Measurements from ENCODE around the gene CARD19. TPM values are rescaled to one million over a fixed set of nuclear protein-coding genes. Genes with fewer than 3 reads are reported as not detected.

CARD19 gene
- total RNA-seq, 1 experiment from 2014 or later = 63.4 TPM

DNA sequence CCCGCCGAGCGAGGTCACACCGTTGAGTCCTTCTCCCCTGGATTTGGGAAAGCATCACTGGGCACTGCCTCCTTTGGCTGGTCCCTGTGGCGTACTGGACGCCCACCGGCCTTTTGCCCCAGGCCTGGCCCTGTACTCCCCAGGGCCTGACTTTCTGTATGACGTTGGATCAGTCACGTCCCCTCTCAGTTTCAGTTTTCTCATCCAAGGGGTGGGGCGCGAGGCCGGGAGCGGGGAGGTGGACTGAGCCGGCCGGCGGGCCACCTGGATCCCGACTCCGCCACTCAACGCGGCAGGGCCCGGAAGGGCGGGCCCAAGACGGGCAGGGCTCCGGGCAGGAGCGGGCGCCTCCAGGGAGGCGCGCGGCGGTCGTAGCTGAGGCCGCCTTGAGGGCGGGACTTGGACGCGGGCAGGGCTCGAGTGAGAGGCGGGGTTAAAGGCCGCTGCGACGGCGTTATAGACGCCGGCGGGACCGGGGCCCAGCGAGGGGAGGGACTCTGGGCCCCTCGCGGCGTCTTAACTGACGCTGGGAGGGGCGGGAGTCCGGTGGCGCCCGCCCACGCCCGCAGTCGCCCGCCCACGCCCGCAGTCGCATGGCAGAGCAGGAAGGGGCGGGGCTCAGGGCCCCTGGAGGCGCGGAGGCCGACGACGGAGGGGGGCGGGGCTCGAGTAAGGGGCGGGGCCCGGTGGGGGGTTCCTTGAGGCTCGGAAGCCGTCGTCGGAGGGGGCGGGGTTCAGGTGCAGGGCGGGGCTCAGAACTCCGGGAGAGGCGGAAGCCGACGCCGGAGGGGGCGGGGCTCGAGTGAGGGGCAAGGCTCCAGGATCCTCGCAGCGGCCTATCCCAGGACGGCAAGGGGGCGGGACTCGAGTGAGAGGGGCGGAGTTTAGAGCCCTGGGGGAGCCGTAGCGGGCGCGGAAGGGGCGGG, 549 bp upstream of the CARD19 start:
- Histone ChIP-seq H3K27ac (ENCODE audit: low read length) (peak overlapping the region; percentile 90), H3K36me3 (ENCODE audit: control insufficient read depth, insufficient read depth, low read length) (peaks cover 4% of the 10 kb centered on the region; the same call in 1 of the 2 replicates), H3K27me3 (ENCODE audit: control insufficient read depth, insufficient read depth, low read length) (no peaks in the 10 kb centered on the region), H3K4me1 (ENCODE audit: control insufficient read depth, insufficient read depth, low read length) (peaks cover 26% of the 10 kb centered on the region), H3K9me3 (ENCODE audit: control insufficient read depth, insufficient read depth, low read depth, low read length) (no peaks in the 10 kb centered on the region; the same call in 1 of the 2 replicates), H3K4me3 (ENCODE audit: low read depth in 2 of 2, low read length in 2 of 2) (peak overlapping the region; percentile 51 to 57)
- intact Hi-C loops (cut with micrococcal nuclease; ENCODE audit: unreplicated experiment) (loop anchor here (10.0 kb wide), 1 partner anchor 91 kb away; no protein-coding TSS in a partner anchor), in situ Hi-C loops (cut with HindIII; ENCODE audit: low pct_unique_long_range_greater_than_20kb, low sequenced_read_pairs) (no loop called here)
- peak; percentile 87 for ATAC-seq
- BruUV-seq (replicated peaks) = no TSS peak
- TF ChIP-seq TCF7L2 (IDR thresholded peaks at IDR 0.05; ENCODE audit: low read depth, low read length) (no peak), POLR2AphosphoS5 (IDR thresholded peaks at IDR 0.05; ENCODE audit: low read depth, low read length) (peak; percentile 72)
- POLR2A ChIA-PET = interaction anchor here (1.0 kb wide), 1 partner anchor 360 kb away, joined by 16 read pairs; no protein-coding TSS in a partner anchor
- peak; percentile 71 for DNase-seq (ENCODE audit: low read depth, low spot score)
- CTCF ChIA-PET = no interaction called here

DNA sequence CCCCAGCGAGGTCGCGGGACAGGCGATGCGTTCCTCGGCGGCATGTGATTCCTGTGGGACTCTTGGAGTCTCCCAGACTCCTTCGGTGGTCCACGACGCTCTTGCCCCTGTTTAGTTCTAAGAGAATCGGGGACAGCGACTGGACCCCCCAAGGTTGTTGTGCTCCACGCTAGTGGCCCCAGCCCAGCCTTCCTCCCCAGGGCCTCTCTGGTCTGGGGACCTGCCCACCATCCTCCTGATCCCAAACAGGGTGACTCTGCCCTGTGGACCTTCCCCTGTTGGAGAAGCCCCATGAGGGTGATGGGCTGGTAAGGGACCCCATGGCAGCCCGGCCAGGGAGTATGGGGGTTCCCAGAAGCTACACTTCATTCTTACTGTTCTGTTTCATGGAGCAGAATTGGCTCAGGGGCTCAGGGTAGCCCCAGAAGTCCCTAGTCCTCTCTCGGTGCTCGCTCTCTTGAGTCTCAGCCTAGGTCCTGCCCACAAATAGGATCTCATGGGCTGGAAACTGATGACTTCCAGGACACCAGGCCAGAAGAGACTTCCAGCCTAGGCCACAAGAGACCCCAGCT, 880 bp downstream of the CARD19 start:
- H3K9me3 ChIP-seq (ENCODE audit: control insufficient read depth, insufficient read depth, low read depth, low read length) = no peaks in the 10 kb centered on the region
- peak overlapping the region; percentile 67 to 73 for H3K4me3 ChIP-seq (ENCODE audit: low read depth in 2 of 2, low read length in 2 of 2)
- TF ChIP-seq CTCF (IDR thresholded peaks at IDR 0.05) (no peak), POLR2AphosphoS5 (IDR thresholded peaks at IDR 0.05; ENCODE audit: low read depth, low read length) (no peak), TCF7L2 (IDR thresholded peaks at IDR 0.05; ENCODE audit: low read depth, low read length) (no peak), SIN3A (IDR thresholded peaks at IDR 0.05; ENCODE audit: borderline replicate concordance, insufficient read depth, low read depth, low read length) (no peak)
- TF ChIP-seq, protein P1, sequence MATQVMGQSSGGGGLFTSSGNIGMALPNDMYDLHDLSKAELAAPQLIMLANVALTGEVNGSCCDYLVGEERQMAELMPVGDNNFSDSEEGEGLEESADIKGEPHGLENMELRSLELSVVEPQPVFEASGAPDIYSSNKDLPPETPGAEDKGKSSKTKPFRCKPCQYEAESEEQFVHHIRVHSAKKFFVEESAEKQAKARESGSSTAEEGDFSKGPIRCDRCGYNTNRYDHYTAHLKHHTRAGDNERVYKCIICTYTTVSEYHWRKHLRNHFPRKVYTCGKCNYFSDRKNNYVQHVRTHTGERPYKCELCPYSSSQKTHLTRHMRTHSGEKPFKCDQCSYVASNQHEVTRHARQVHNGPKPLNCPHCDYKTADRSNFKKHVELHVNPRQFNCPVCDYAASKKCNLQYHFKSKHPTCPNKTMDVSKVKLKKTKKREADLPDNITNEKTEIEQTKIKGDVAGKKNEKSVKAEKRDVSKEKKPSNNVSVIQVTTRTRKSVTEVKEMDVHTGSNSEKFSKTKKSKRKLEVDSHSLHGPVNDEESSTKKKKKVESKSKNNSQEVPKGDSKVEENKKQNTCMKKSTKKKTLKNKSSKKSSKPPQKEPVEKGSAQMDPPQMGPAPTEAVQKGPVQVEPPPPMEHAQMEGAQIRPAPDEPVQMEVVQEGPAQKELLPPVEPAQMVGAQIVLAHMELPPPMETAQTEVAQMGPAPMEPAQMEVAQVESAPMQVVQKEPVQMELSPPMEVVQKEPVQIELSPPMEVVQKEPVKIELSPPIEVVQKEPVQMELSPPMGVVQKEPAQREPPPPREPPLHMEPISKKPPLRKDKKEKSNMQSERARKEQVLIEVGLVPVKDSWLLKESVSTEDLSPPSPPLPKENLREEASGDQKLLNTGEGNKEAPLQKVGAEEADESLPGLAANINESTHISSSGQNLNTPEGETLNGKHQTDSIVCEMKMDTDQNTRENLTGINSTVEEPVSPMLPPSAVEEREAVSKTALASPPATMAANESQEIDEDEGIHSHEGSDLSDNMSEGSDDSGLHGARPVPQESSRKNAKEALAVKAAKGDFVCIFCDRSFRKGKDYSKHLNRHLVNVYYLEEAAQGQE (IDR thresholded peaks at IDR 0.05; ENCODE audit: insufficient read depth in 1 of 2, low read depth in 2 of 2, low read length in 1 of 2) = no peak
- H3K36me3 ChIP-seq (ENCODE audit: control insufficient read depth, insufficient read depth, low read length) = peaks cover 4% of the 10 kb centered on the region; the same call in 1 of the 2 replicates
- DNase-seq (ENCODE audit: low read depth, low spot score) (no peak), ATAC-seq (no peak)
- intact Hi-C loops (cut with micrococcal nuclease; ENCODE audit: unreplicated experiment) = loop anchor here (10.0 kb wide), 1 partner anchor 92 kb away; no protein-coding TSS in a partner anchor
- H3K4me1 ChIP-seq (ENCODE audit: control insufficient read depth, insufficient read depth, low read length) = peaks cover 26% of the 10 kb centered on the region
- POLR2A ChIA-PET = interaction anchor here (0.5 kb wide), 1 partner anchor 12 kb away, joined by 3 read pairs; no protein-coding TSS in a partner anchor
- in situ Hi-C loops (cut with HindIII; ENCODE audit: low pct_unique_long_range_greater_than_20kb, low sequenced_read_pairs) = no loop called here
- no TSS peak for BruUV-seq (replicated peaks)
- H3K27ac ChIP-seq (ENCODE audit: low read length) = peak overlapping the region; percentile 85
- CTCF ChIA-PET = no interaction called here
- H3K27me3 ChIP-seq (ENCODE audit: control insufficient read depth, insufficient read depth, low read length) = no peaks in the 10 kb centered on the region
